Thyroid gland (tissue), 4 donors: ENCODE results near the gene CHPF. TPM values are rescaled to one million over a fixed set of nuclear protein-coding genes. Genes with fewer than 3 reads are reported as not detected.

Source experiments
- DNase-seq, 2 donors: peaks; one replicate each; pipeline ENCODE4 v3.0.0-alpha.2; 2019
- H3K27ac ChIP-seq, 3 donors: fragments of 200-600 bp; sonication (generic); 1 replicate in 2 of 3; 2 replicates in 1 of 3; pipeline ENCODE4 v1.5.1; 2016 to 2019; ENCODE audit warnings: mild to moderate bottlenecking in 1 of 3, moderate library complexity in 1 of 3
- H3K27me3 ChIP-seq: fragments of 200-600 bp; sonication (generic); one replicate; pipeline ENCODE4 v1.5.1; 2019
- H3K36me3 ChIP-seq, 2 donors: fragments of 200-600 bp; sonication (generic); one replicate each; pipeline ENCODE4 v1.5.1; 2016 to 2019
- H3K4me1 ChIP-seq, 2 donors: fragments of 200-600 bp; sonication (generic); one replicate each; pipeline ENCODE4 v1.5.1; 2017 to 2019
- H3K4me3 ChIP-seq, 3 donors: fragments of 200-600 bp; sonication (generic); replicated peaks in 1 of 3; 1 replicate in 2 of 3; 2 replicates in 1 of 3; pipeline ENCODE4 v1.5.1; 2016; ENCODE audit warnings: mild to moderate bottlenecking in 1 of 3
- H3K9me3 ChIP-seq: fragments of 200-600 bp; sonication (generic); one replicate; pipeline ENCODE4 v1.5.1; 2017
- POLR2A ChIP-seq, 2 donors: fragments of 450-650 bp; IDR thresholded peaks; one replicate each; pipeline ENCODE4 v1.6.1; 2017; ENCODE audit warnings: antibody characterized with exemption in 2 of 2, mild to moderate bottlenecking in 2 of 2, moderate library complexity in 1 of 2
- WGBS, 2 donors: methylation state at CpG; one replicate each; pipeline ENCODE4 v1.1.5; 2017; 5-methylcytosine and 5-hydroxymethylcytosine counted together
- intact Hi-C: fragments of 100-400 bp; cut with DNase I; formaldehyde crosslinking; loops from one replicate; pipeline ENCODE4 v1.15.1; 2023
- total RNA-seq, 4 donors: library from RNA; depleted of rRNA; stranded (reverse); fragments of >200 nt; gene quantifications; one replicate each; pipeline ENCODE4 v1.2.3, GENCODE V29; 2016
- TF ChIP-seq, protein P1 (sequence below), 6 experiments: fragments of 200-600 bp in 3 of 6; fragments of 450-650 bp in 3 of 6; sonication (generic) in 3 of 6; IDR thresholded peaks; one replicate each; pipeline ENCODE4 v1.5.1; 2016 to 2019; ENCODE audit warnings: antibody characterized with exemption in 6 of 6, mild to moderate bottlenecking in 2 of 6, inconsistent platforms in 1 of 6, moderate library complexity in 1 of 6

Gene CHPF
- total RNA-seq, 4 donors from 2014 or later = 57.2 to 194 (median 141) TPM

- intact Hi-C loops = no loop called here
- WGBS, 2 donors = 45 to 48% methylated on average over 10 to 22 of the region's 95 CpGs
- TF ChIP-seq, protein P1, sequence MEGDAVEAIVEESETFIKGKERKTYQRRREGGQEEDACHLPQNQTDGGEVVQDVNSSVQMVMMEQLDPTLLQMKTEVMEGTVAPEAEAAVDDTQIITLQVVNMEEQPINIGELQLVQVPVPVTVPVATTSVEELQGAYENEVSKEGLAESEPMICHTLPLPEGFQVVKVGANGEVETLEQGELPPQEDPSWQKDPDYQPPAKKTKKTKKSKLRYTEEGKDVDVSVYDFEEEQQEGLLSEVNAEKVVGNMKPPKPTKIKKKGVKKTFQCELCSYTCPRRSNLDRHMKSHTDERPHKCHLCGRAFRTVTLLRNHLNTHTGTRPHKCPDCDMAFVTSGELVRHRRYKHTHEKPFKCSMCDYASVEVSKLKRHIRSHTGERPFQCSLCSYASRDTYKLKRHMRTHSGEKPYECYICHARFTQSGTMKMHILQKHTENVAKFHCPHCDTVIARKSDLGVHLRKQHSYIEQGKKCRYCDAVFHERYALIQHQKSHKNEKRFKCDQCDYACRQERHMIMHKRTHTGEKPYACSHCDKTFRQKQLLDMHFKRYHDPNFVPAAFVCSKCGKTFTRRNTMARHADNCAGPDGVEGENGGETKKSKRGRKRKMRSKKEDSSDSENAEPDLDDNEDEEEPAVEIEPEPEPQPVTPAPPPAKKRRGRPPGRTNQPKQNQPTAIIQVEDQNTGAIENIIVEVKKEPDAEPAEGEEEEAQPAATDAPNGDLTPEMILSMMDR (IDR thresholded peaks at IDR 0.05) = peak in 1 of 6 experiments; percentile 4
- peak in 1 of 2 donors; percentile 54 for TF ChIP-seq POLR2A (IDR thresholded peaks at IDR 0.05)
These were observed 26.8 kb upstream of the CHPF start for GRCh38 chr2:219570194-219570923.

DNA sequence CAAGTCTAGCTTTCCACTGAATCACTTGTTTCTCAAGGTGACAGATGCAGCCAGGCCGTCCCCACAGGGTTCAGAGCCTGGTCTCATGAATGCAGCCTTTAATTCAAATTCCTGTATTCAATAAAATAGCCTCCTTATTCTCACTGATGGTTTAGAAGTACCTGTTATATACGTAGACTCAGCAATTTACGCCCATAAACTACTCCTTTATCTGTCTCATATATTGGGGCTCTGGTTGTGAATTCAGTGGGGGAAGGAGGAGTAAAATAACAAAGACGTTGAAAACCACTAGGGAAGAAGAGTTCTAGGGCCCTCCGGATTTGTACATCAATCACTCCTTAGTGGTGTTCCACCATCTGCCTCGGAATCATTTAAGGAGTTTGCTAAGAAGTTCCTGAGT is 26.0 kb upstream of the CHPF start:
- no peaks in the 10 kb centered on the region for H3K27me3 ChIP-seq
- H3K4me3 ChIP-seq = no peak overlapping the region
- H3K27ac ChIP-seq = no peak overlapping the region
- peaks cover 14 to 25% of the 10 kb centered on the region in 2 donors for H3K4me1 ChIP-seq
- WGBS, 2 donors = 83 to 84% methylated on average over 6 of the region's 6 CpGs
- no peak for DNase-seq
- H3K36me3 ChIP-seq = peaks cover 0 to 2% of the 10 kb centered on the region in 2 donors
- no peaks in the 10 kb centered on the region for H3K9me3 ChIP-seq
- intact Hi-C loops = no loop called here
- TF ChIP-seq POLR2A (IDR thresholded peaks at IDR 0.05) = no peak
- TF ChIP-seq, protein P1 (IDR thresholded peaks at IDR 0.05) = no peak

More at GRCh38 chr2:219570194-219570923, 26.8 kb upstream of the CHPF start:
- Histone ChIP-seq H3K9me3 (no peaks in the 10 kb centered on the region), H3K27ac (peak overlapping the region; percentile 38 to 78 (median 77)), H3K4me3 (peak overlapping the region; percentile 50 to 77 (median 66)), H3K27me3 (no peaks in the 10 kb centered on the region), H3K4me1 (peaks cover 21 to 32% of the 10 kb centered on the region in 2 donors), H3K36me3 (peaks cover 0 to 2% of the 10 kb centered on the region in 2 donors)
- DNase-seq = peak; percentile 41 to 53

DNA sequence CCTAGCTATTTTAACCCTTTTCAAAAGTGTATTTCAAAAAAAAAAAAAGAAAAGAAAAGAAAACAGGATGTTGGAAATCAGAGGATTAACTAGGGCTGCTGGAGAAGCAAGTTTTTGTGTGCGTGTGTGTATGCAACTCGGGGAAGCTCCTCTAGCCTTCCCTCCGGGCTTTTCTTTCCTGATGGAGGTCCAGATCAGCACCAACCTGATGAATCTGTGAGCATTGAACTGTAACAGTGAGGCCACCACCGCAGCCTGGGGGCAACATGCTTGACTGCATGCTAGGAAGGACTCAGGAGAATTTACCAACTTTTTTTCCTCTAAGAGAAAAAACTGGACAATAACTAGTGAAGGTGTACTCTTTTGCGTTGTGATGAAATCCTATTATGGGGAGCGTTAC is 25.4 kb upstream of the CHPF start:
- H3K36me3 ChIP-seq = peaks cover 0 to 2% of the 10 kb centered on the region in 2 donors
- H3K27me3 ChIP-seq = no peaks in the 10 kb centered on the region
- 82 to 88% methylated on average over 6 of the region's 6 CpGs for WGBS, 2 donors
- intact Hi-C loops = no loop called here
- no peak overlapping the region for H3K4me3 ChIP-seq
- TF ChIP-seq, protein P1 (IDR thresholded peaks at IDR 0.05) = no peak
- TF ChIP-seq POLR2A (IDR thresholded peaks at IDR 0.05) = no peak
- H3K4me1 ChIP-seq = peaks cover 9 to 20% of the 10 kb centered on the region in 2 donors
- no peak overlapping the region for H3K27ac ChIP-seq
- DNase-seq = no peak
- H3K9me3 ChIP-seq = no peaks in the 10 kb centered on the region

- H3K9me3 ChIP-seq = no peaks in the 10 kb centered on the region
- peaks cover 5 to 15% of the 10 kb centered on the region in 2 donors for H3K4me1 ChIP-seq
- no peak overlapping the region for H3K27ac ChIP-seq
- DNase-seq = no peak
- WGBS, 2 donors = 87% methylated on average over 26 to 35 of the region's 35 CpGs
- peaks cover 2 to 7% of the 10 kb centered on the region in 2 donors for H3K36me3 ChIP-seq
- H3K4me3 ChIP-seq = no peak overlapping the region
- TF ChIP-seq POLR2A (IDR thresholded peaks at IDR 0.05) = no peak
- TF ChIP-seq, protein P1 (IDR thresholded peaks at IDR 0.05) = no peak
- no peaks in the 10 kb centered on the region for H3K27me3 ChIP-seq
- intact Hi-C loops = no loop called here
These were observed 24.3 kb upstream of the CHPF start for GRCh38 chr2:219567791-219568361.

DNA sequence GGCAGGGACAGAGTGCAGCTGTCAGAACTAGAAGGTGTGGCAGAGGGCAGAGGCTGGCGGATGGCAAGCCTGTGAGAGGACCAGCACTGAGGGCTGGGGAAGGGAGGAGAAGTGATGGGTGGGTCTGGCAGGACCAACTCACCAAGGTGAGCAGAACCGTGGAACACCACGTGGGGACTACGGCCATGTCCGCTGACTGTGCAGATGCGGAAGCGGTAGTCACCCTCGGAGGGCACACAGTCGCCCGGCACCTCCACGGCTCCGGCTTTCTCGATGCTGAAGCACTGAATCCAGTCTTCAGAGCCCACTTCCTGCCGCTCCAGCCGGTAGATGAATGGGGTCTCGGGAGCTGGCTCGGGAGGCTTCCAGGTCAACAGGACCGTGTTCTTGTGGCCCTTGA is 23.5 kb upstream of the CHPF start:
- Histone ChIP-seq H3K9me3 (no peaks in the 10 kb centered on the region), H3K4me3 (no peak overlapping the region), H3K27ac (no peak overlapping the region), H3K4me1 (peaks cover 5 to 14% of the 10 kb centered on the region in 2 donors), H3K36me3 (peaks cover 2 to 8% of the 10 kb centered on the region in 2 donors), H3K27me3 (no peaks in the 10 kb centered on the region)
- intact Hi-C loops = no loop called here
- DNase-seq = no peak
- no peak for TF ChIP-seq POLR2A (IDR thresholded peaks at IDR 0.05)
- TF ChIP-seq, protein P1 (IDR thresholded peaks at IDR 0.05) = no peak
- WGBS, 2 donors = 94 to 98% methylated on average over 13 to 18 of the region's 18 CpGs
